Hematopoietic multipotent progenitor cell treated with erythropoietin and hydrocortisone succinate and interleukin-3 and kit ligand, for 17 days (in vitro differentiated cells): Measurements from ENCODE around the gene BCR.
"Not testable (repeated sequence)": the region's sequence is repeated elsewhere in the genome, so short reads cannot be mapped to it uniquely, and the experiment has no call there.

Experiments used
- DNase-seq: peaks from one replicate; pipeline ENCODE4 v3.0.0-alpha.2; 2015; ENCODE audit warnings: low spot score

BCR gene

GRCh38 chr22:23291806-23292452 lies 111.6 kb downstream of the BCR start:
- no peak for DNase-seq

- no peak for DNase-seq
Measured at GRCh38 chr22:23292453-23293350, 112.4 kb downstream of the BCR start.

GRCh38 chr22:23293720-23294119 lies 113.4 kb downstream of the BCR start:
- DNase-seq: no peak

GRCh38 chr22:23294221-23294620 lies 113.9 kb downstream of the BCR start:
- DNase-seq: no peak

- DNase-seq: no peak
Measured at GRCh38 chr22:23300476-23300875, 120.2 kb downstream of the BCR start.

GRCh38 chr22:23301591-23301990 lies 121.3 kb downstream of the BCR start:
- no peak for DNase-seq

- DNase-seq: no peak
Measured at GRCh38 chr22:23302171-23303002, 122.1 kb downstream of the BCR start.

- DNase-seq: no peak
Measured at GRCh38 chr22:23305321-23305910, 125.1 kb downstream of the BCR start.

GRCh38 chr22:23305922-23306374 lies 125.6 kb downstream of the BCR start:
- DNase-seq: no peak

- no peak for DNase-seq
Measured at GRCh38 chr22:23306438-23306921, 126.2 kb downstream of the BCR start.

GRCh38 chr22:23306926-23307325 lies 126.6 kb downstream of the BCR start:
- no peak for DNase-seq

GRCh38 chr22:23307511-23307910 lies 127.2 kb downstream of the BCR start:
- not testable (repeated sequence) for DNase-seq

GRCh38 chr22:23309261-23309660 lies 129.0 kb downstream of the BCR start:
- DNase-seq: not testable (repeated sequence)

- DNase-seq: not testable (repeated sequence)
Measured at GRCh38 chr22:23310443-23311097, 130.3 kb downstream of the BCR start.

GRCh38 chr22:23311635-23312420 lies 131.5 kb downstream of the BCR start:
- not testable (repeated sequence) for DNase-seq

- no peak for DNase-seq
Measured at GRCh38 chr22:23313791-23314567, 133.7 kb downstream of the BCR start.

GRCh38 chr22:23315341-23315917 lies 135.1 kb downstream of the BCR start:
- no peak for DNase-seq

- not testable (repeated sequence) for DNase-seq
Measured at GRCh38 chr22:23316596-23316995, 136.3 kb downstream of the BCR start.

- not testable (repeated sequence) for DNase-seq
Measured at GRCh38 chr22:23318316-23318715, 138.0 kb downstream of the BCR start.
